HG03060 (cell line): ENCODE measurements around the gene TCAIM.

Experiments
- ATAC-seq: cut with Tn5 transposase; IDR thresholded peaks from one replicate; pipeline ENCODE4 v1.9.1; 2021; ENCODE audit warnings: low read depth, moderate number of reproducible peaks; ENCODE audit not compliant: unreplicated experiment

TCAIM gene

DNA sequence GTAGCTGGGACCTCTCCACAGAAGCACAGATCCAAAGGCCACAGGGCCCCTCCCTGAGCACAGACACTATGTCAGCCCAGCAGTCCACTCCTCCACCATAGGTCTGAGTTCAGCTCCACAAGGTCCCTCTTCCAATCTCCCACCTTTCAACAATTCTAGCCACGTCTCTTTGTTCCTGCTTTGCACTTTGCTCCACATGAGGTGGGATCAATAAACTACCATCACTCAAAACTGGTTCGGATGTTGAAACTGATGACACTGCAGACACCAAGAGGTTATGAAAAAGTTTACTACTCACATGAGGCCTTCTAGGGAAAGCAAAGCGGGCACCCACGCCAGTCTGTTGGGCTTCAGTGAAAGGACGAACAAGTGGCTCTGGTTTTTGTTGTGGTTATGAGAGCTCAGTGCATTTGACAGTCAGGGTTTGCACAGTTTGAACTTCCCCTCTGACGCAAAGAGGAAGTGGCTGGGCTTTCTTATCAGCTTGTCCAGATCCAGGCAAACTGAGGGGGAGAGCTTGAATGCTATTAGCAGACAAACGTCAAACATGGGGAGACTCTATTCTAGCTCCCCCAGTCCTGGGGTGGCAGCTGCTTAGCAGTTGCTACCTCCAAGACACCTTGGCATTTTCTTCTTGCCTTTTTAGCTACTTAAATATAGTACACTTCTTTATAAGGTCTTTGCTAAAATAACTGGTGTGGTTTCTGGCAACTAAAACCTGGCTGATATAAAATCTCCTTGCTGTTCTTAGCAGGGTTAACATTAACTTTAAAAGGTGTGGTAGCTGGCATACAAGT lies 101.1 kb downstream of the TCAIM start:
- peak; percentile 96 for ATAC-seq

- no peak for ATAC-seq
Measured at GRCh38 chr3:44442596-44443309, 104.2 kb downstream of the TCAIM start.

GRCh38 chr3:44444437-44444836 lies 105.9 kb downstream of the TCAIM start:
- ATAC-seq: no peak

- no peak for ATAC-seq
Measured at GRCh38 chr3:44444896-44445691, 106.5 kb downstream of the TCAIM start.

DNA sequence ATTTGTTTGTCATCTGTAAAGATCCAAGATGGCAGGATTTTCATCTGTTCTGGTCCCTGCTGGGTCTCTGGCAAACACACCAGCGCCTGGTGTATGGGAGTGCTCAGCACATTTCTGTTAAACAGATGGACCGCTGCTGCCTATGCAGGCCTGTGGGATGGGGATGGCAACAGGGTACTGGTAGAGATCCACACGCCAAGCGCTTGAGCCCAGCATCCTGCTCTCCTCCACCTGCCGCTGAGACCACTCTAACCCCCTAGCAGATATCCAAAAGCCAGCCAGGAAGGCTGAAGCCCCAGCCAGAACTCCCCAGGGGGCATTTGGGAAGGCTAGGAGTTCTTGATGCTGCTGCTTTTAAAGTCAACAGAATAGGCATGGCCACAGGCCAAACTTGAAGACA lies 107.2 kb downstream of the TCAIM start:
- no peak for ATAC-seq

GRCh38 chr3:44446929-44447328 lies 108.4 kb downstream of the TCAIM start:
- ATAC-seq: no peak

DNA sequence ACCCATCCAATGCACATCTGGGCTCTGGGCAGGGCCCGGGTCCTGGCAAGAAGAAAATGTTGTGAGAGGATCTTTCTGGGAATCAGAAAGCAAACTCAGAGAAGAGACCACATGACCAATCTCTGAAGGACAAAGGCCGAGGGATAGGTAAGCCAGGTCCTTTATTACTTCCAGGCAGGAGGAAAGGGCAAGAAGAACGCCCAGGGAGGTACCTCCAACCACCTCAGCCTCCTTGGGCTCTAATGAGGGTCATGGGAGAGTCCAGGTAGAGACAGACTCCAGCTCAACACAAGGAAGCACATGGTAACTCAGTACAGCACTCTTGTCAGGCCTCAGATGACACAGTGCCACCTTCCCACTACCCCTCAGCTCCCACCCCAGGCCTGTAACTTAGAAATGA lies 112.9 kb downstream of the TCAIM start:
- ATAC-seq: no peak

GRCh38 chr3:44454258-44454657 lies 115.7 kb downstream of the TCAIM start:
- no peak for ATAC-seq

DNA sequence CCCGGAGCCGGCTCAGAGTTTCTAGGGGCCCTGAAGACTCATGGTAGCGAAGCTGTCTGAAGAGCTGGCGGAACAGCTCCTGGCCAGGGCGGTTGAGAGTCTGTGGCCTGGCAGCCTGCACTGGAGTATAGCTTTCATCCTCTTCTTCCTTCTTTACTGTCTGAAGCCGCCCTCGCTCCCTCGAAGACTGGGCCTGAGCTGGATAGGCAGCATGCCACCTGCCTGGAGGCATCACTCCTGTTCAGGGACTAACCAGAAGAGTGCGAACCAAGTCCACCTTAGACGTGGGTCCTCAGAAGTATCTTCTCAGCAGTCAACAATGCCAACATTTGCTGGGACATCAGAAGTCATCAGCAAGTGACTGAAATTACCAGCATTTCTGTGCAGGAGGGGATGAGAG lies 116.8 kb downstream of the TCAIM start:
- ATAC-seq: no peak
